PC-3 (cell line): ENCODE results near the gene GPC3. TPM values are rescaled to one million over a fixed set of nuclear protein-coding genes. Genes with fewer than 3 reads are reported as not detected.

Experiments used
- ATAC-seq: fragments of 200-7000 bp; cut with Tn5 transposase; 2 replicates; pipeline ENCODE4 v1.9.1; 2020; ENCODE audit warnings: mild to moderate bottlenecking, moderate library complexity
- BruUV-seq: library from RNA; stranded (reverse); fragments of 400-500 nt; replicated peaks from 2 replicates; lab custom pipeline; 2021; lab: Mats Ljungman, UMichigan
- CTCF ChIA-PET: fragments of 300-600 bp; sonication (Branson Sonifier 250); formaldehyde crosslinking; loops from one replicate; lab custom pipeline; 2022; ENCODE audit warnings: antibody characterized with exemption; lab: Charles Lee
- POLR2A ChIA-PET: fragments of 300-600 bp; sonication (Branson Sonifier 250); formaldehyde crosslinking; loops from one replicate; lab custom pipeline; 2022; ENCODE audit warnings: antibody characterized with exemption; ENCODE audit not compliant: unreplicated experiment; lab: Charles Lee
- DNase-seq: peaks from one replicate; pipeline ENCODE4 v3.0.0-alpha.2; 2015
- H2AFZ ChIP-seq: fragments of 300-600 bp; sonication (generic); 2 replicates; pipeline ENCODE4 v1.6.0; 2016; ENCODE audit warnings: antibody characterized with exemption, low read length
- H3F3A ChIP-seq: fragments of 300-600 bp; sonication (generic); one replicate; pipeline ENCODE4 v1.6.0; 2017; ENCODE audit warnings: antibody characterized with exemption, low read length, control low read depth, mild to moderate bottlenecking; ENCODE audit not compliant: unreplicated experiment
- H3K27ac ChIP-seq: fragments of 300-600 bp; sonication (generic); 2 replicates; pipeline ENCODE4 v1.5.1; 2016; ENCODE audit warnings: mild to moderate bottlenecking, low read length
- H3K27me3 ChIP-seq: fragments of 300-600 bp; sonication (generic); 2 replicates; pipeline ENCODE4 v1.6.1; 2016; ENCODE audit warnings: low read length, mixed read lengths
- H3K36me3 ChIP-seq: fragments of 300-600 bp; sonication (generic); 2 replicates; pipeline ENCODE4 v1.6.1; 2016; ENCODE audit warnings: low read depth, mixed run types, low read length, mixed read lengths
- H3K4me1 ChIP-seq: fragments of 300-600 bp; sonication (generic); 2 replicates; pipeline ENCODE4 v1.5.1; 2016; ENCODE audit warnings: low read length; ENCODE audit not compliant: insufficient read depth
- H3K4me2 ChIP-seq: fragments of 300-600 bp; sonication (generic); 2 replicates; pipeline ENCODE4 v1.6.0; 2016; ENCODE audit warnings: low read length
- H3K4me3 ChIP-seq: fragments of 300-600 bp; sonication (generic); 2 replicates; pipeline ENCODE4 v1.5.1; 2016; ENCODE audit warnings: mild to moderate bottlenecking, low read length, mixed read lengths
- H3K79me2 ChIP-seq: fragments of 300-600 bp; sonication (generic); 2 replicates; pipeline ENCODE4 v1.6.1; 2017; ENCODE audit warnings: low read length, mixed read lengths
- H3K9ac ChIP-seq: fragments of 300-600 bp; sonication (generic); 2 replicates; pipeline ENCODE4 v1.6.0; 2016; ENCODE audit warnings: mild to moderate bottlenecking, low read length
- H3K9me2 ChIP-seq: fragments of 300-600 bp; sonication (generic); replicated peaks from 2 replicates; pipeline ENCODE4 v1.6.1; 2016; ENCODE audit warnings: mixed run types, low read length, mixed read lengths
- H3K9me3 ChIP-seq: fragments of 300-600 bp; sonication (generic); 2 replicates; pipeline ENCODE4 v1.6.1; 2016; ENCODE audit warnings: low read length, mixed read lengths
- H4K20me1 ChIP-seq: fragments of 300-600 bp; sonication (generic); 2 replicates; pipeline ENCODE4 v1.6.1; 2016; ENCODE audit warnings: low read length, mixed read lengths
- CTCF ChIP-seq: fragments of 300-600 bp; sonication (generic); conservative IDR thresholded peaks from 2 replicates; pipeline ENCODE4 v1.5.1; 2017; ENCODE audit warnings: antibody characterized with exemption, low read depth, mild to moderate bottlenecking, low read length
- EZH2 ChIP-seq: fragments of 300-600 bp; sonication (generic); IDR thresholded peaks from one replicate; pipeline ENCODE4 v1.6.1; 2017; ENCODE audit warnings: antibody characterized with exemption, mild to moderate bottlenecking, low read length; ENCODE audit not compliant: unreplicated experiment
- EZH2phosphoT487 ChIP-seq: fragments of 300-600 bp; sonication (generic); IDR thresholded peaks from 2 replicates; pipeline ENCODE4 v1.6.1; 2018; ENCODE audit warnings: mild to moderate bottlenecking, antibody characterized with exemption, low read length, borderline replicate concordance
- intact Hi-C: fragments of 100-400 bp; cut with micrococcal nuclease; formaldehyde crosslinking; loops from 2 replicates; pipeline ENCODE4 v1.9.0; 2023
- total RNA-seq: library from RNA; depleted of rRNA; stranded (reverse); fragments of >200 nt; gene quantifications from 2 replicates; pipeline ENCODE4 v1.2.3, GENCODE V29; 2014

The GPC3 gene
- total RNA-seq, 1 experiment from 2014 or later = not detected

- ChIA-PET CTCF (no interaction called here), POLR2A (no interaction called here)
- Histone ChIP-seq H3K9me3 (no peaks in the 10 kb centered on the region), H3K27ac (no peak overlapping the region), H3K9ac (no peak overlapping the region), H4K20me1 (no peaks in the 10 kb centered on the region), H3K79me2 (no peaks in the 10 kb centered on the region), H3K4me1 (no peaks in the 10 kb centered on the region), H3F3A (no peaks in the 10 kb centered on the region), H3K9me2 (no peaks in the 10 kb centered on the region), H3K4me3 (no peak overlapping the region), H3K4me2 (no peak overlapping the region), H3K36me3 (no peaks in the 10 kb centered on the region), H2AFZ (no peak overlapping the region), H3K27me3 (peaks cover 27% of the 10 kb centered on the region)
- no peak for ATAC-seq
- no peak for TF ChIP-seq EZH2phosphoT487
- TF ChIP-seq EZH2 = no peak
- no peak for TF ChIP-seq CTCF
- BruUV-seq = no TSS peak
- intact Hi-C loops = no loop called here
- DNase-seq = no peak
Measured at GRCh38 chrX:134024686-134025377, 39.4 kb upstream of the GPC3 start.

DNA sequence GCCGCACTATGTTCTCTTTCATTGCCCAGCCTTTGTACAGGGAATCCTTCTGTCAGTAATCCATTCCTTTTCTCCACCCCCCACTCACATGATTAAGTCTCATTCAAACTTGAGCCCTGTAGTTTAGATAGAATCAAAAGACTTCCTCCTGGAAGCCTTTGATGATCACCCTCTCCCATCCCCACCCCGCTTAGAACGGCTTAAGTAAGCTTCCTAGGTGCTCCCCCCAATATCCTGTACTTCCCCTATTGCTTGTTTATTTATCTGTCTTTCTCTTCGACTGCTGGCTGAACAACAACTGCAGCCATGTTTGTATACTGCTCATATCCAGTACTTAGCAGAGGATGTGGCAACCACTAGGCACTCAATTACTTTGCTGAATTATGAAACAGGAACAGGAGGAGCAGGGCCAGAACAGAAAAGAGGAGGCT, 38.5 kb upstream of the GPC3 start:
- no peak for DNase-seq
- TF ChIP-seq CTCF (no peak), EZH2 (no peak), EZH2phosphoT487 (no peak)
- CTCF ChIA-PET = no interaction called here
- no peak for ATAC-seq
- Histone ChIP-seq H3K9me3 (no peaks in the 10 kb centered on the region), H4K20me1 (no peaks in the 10 kb centered on the region), H3K9me2 (no peaks in the 10 kb centered on the region), H3K27me3 (peaks cover 25% of the 10 kb centered on the region), H3K36me3 (no peaks in the 10 kb centered on the region), H3K9ac (no peak overlapping the region), H3K4me2 (no peak overlapping the region), H3K4me3 (no peak overlapping the region), H3K79me2 (no peaks in the 10 kb centered on the region), H3K27ac (no peak overlapping the region), H2AFZ (no peak overlapping the region), H3K4me1 (no peaks in the 10 kb centered on the region), H3F3A (no peaks in the 10 kb centered on the region)
- BruUV-seq = no TSS peak
- intact Hi-C loops = no loop called here
- POLR2A ChIA-PET = no interaction called here

- CTCF ChIA-PET = no interaction called here
- H4K20me1 ChIP-seq = no peaks in the 10 kb centered on the region
Measured at GRCh38 chrX:134020910-134021309, 35.5 kb upstream of the GPC3 start.

More at GRCh38 chrX:134020910-134021309, 35.5 kb upstream of the GPC3 start:
- Histone ChIP-seq H3K36me3 (no peaks in the 10 kb centered on the region), H3K9me2 (no peaks in the 10 kb centered on the region), H3K27ac (no peak overlapping the region), H3K9ac (no peak overlapping the region), H3K79me2 (no peaks in the 10 kb centered on the region), H2AFZ (no peak overlapping the region), H3K4me2 (no peak overlapping the region), H3K4me1 (no peaks in the 10 kb centered on the region), H3K27me3 (peaks cover 10% of the 10 kb centered on the region; the same call in 1 of the 2 replicates), H3K9me3 (no peaks in the 10 kb centered on the region), H3K4me3 (no peak overlapping the region), H3F3A (no peaks in the 10 kb centered on the region)
- intact Hi-C loops = no loop called here
- DNase-seq (no peak), ATAC-seq (no peak)
- BruUV-seq = no TSS peak
- TF ChIP-seq EZH2phosphoT487 = no peak
- no peak for TF ChIP-seq EZH2
- POLR2A ChIA-PET = no interaction called here
